HG03103 (cell line): ENCODE data around the gene LRMDA.
A peak's percentile ranks its signal among the peaks of the same experiment; 100 is the strongest.

Experiments
- ATAC-seq: cut with Tn5 transposase; IDR thresholded peaks from one replicate; pipeline ENCODE4 v1.9.1; 2021; ENCODE audit warnings: low read depth; ENCODE audit not compliant: unreplicated experiment

The LRMDA gene

DNA sequence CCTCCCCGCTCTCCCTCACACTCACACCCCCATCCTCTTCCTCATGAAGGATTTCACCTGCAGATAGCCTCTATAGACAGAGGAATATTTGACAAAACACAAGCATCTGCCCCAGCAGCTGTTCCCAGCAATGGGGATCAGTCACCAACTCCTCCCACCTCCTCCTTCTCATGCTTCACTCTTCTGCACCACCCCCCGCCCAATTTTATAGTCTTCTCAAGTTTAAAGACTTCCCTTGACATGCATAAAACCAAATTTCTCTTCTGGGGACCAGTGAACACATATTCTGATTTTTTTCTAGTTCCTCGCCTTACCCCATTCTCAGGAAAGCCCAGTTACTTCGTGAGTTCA is 654.4 kb downstream of the LRMDA start:
- ATAC-seq, result no peak

DNA sequence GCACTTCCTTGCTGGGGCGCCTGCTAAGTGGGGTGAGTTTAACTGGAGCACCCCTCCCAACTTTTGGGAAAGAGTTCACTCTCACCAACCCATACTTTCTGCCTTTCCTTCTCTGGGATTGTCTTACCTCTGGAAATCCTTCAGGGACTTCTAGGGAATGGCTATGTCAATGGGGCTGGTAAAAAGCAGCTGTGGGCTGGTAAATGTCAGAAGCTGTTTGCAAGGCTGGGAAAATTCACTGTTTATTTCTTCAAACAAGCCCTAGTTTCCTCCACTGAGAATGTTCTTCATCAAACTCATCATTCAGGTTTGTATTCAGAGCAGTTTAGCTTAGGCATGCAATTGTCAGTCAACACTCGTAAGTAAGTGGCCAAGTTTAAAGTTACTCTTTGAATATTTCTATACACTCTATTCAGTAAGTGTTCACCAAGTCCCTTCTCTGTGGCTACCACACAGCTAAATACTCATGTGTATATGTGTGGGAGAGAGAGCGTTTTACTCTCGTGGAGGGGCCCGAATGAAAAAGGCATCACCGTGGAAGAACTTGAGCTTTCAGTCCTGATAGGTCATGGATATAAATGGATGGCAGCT is 654.8 kb downstream of the LRMDA start:
- ATAC-seq, result no peak

DNA sequence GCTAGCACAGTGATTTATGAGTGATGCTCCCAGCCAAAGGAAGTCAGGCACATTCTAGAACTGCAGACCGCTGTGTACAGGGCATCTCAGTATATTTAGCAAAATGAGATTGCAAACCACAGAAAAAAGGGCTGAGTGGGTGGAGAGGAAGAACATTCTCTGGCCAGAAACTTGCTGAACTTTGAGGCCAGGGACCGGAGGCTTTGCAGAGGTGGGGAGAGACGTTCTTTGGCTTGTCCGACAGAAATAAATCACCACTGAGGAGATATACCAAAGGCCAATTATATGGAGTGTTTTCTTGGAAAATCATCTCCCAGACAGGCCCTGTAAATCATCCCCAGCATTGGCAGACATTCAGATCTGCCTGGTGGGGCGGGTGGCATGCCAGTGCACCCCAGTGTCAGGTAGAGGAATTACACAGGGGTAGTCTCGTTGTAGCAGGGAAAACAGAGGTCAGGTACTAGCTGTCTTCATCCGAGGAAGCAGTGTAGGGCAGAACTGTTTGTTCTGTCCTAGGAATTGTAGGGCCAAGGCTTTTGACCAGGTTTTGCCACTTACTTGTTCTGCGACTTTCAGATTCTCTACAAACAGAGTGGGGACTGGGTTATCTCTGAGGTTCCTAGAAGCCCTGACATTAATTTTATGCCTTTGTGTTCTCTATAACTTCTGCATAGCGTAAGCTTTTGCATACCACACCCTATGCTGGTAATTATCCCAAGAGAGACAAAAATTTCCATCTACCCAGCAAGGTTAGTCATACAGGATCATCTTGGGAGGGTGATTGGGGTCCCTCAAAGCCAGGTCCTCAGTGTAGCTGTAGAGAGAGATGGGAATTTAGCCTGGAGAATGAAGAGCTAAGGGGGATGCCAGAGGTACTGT is 655.6 kb downstream of the LRMDA start:
- peak; percentile 52 for ATAC-seq

DNA sequence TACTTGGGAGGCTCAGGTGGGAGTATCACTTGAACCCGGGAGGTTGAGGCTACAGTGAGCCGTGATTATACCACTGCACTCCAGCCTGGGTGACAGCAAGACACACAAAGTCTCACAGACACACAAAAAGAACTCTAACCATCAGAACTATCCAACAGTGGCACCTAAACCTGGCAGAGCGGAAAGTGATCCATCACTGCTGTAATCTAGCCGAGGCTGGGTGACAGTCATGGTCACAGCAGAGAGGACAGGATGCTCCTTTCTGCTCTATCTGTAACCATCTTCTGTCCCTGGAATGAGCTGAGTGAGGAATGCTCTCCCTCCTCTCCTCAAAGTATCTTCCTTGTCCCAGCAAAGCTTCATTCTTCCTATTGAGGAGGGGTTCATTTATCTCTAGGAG is 656.6 kb downstream of the LRMDA start:
- no peak for ATAC-seq

DNA sequence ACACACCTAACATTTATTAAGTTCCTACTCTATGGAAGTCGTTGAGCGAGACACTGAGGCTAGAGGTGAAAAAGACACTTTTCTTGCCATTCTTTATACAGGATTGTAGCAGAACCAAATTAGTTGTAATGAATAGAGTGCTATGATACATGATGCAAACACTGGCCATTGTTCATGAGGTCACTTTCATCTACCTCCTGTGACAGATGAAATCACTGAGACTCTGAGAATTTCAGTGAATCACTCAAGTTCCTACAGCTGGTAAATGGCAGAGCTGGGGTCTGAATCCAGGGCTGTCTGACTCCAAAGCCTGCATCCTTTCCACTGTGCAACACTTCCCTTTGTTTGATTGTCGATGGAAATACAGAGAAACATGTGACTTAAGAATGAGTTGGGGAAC is 657.6 kb downstream of the LRMDA start:
- no peak for ATAC-seq

DNA sequence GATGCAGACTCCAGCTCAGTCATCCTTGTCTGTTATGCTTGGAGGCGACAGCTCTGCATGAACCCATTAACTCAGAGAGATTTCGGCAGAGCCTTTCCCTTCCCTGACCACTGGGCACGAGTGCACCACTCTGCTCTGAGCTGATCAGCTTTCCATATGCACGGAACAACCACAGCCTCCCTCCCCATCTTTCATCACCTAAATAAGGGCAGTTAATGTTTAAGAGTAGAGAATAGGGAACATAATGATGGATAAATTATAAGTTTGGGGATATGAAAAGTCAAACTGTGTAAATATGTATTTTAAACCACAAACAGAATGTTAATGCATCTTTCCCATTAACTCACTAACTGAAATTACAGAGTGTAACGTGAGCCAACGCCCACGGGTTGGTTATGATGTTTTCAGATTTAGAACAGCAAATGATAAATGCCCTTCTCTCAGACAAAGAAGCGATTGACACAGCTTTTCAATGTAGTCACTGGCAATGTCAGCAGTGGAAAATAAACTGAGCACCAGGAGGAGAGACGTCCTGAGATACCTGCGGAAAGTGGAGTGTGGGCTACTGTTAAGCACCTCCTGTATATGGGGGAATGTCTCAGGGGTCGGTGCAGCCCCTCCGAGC is 658.2 kb downstream of the LRMDA start:
- ATAC-seq, result no peak

DNA sequence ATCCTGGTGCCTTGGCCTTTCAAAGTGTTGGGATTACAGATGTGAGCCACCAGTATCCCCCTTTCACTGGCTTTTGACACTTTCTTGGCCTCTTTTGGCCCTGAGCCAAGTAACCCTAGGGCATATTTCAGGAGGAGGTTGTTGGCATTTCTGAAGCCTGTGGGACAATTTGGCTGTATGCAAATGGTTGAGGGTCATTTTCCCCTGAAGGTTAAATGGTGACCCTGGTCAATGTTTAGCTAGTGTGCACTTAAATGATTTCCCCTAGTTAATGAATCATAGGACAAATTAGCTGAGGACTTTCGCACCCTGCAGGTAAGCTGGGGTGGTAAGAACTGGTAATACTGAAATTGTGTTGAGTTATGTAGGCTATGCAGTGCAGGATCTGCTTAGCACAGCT is 660.5 kb downstream of the LRMDA start:
- no peak for ATAC-seq

DNA sequence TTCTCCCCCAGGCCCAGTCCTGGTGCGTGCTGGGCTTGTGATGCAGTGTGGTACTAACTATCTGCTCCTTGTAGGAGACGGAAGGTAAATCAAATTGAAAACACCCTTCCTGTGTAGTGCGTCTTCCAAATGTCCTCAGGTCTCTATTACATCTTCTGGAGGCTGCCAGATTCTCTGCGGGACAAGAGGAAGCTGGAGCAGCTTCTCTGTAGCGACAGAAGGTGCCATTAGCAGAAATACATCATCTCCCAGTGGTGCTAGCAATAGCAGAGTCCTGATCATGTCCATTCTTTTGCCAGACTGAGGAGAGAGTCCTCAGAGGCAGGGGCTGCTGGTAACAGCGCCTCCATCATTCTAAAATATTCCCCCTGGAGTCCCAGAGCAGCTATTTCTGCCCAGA is 675.2 kb downstream of the LRMDA start:
- ATAC-seq, result no peak

DNA sequence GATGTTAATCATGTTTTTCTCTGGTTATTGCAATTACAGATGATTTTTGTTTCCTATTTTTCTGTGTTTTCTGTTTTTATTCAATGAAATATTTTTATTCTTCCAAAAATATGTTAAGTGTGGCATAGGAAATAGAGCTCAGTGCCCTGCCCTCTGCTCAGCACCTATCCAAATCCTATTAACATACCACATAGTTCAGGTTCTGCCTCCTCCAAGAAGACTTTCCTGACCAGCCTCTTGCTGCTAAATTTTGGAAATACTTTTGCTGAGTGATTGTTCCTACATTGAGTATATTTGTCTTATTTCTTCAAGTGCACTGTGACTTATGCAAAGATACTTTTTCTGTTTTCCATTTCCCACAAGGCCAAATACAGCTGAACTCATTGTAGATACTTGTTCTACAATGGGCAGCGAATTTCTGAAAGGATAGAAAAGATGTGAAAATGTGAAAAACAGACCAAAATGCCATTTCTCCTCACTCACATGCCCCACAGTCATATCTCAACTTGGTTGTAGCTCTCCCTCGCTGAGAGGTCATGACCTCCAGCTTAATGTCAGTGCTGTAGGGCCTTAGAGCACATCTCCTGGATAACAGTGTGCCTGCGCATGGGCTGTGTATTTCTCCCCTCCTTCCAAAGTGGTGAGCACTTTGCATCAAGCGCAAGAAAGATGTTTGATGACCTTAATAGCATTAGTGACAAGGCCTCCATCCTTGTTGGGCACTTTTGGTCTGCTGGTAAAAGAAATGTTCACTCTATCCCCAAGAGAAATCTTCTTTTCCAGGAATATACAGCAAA is 677.3 kb downstream of the LRMDA start:
- ATAC-seq, result no peak

DNA sequence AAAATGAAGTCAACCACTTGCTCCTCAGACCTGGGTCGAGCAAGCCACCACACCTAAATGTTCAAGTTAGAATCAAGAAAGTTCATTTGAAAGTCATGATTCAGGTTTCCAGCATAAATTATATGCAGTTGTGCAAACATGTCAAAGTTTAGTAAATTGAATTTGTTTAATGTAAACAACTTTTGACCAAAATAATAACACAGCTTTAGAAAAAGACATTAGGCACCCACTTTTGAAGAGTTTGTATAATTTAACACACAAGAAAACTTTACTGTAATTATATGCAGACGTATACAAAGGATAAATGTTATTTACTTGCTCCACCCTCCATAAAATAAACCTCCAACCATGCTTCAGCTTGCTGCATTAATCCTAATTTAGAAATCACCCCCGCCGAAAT is 680.0 kb downstream of the LRMDA start:
- ATAC-seq, result no peak

DNA sequence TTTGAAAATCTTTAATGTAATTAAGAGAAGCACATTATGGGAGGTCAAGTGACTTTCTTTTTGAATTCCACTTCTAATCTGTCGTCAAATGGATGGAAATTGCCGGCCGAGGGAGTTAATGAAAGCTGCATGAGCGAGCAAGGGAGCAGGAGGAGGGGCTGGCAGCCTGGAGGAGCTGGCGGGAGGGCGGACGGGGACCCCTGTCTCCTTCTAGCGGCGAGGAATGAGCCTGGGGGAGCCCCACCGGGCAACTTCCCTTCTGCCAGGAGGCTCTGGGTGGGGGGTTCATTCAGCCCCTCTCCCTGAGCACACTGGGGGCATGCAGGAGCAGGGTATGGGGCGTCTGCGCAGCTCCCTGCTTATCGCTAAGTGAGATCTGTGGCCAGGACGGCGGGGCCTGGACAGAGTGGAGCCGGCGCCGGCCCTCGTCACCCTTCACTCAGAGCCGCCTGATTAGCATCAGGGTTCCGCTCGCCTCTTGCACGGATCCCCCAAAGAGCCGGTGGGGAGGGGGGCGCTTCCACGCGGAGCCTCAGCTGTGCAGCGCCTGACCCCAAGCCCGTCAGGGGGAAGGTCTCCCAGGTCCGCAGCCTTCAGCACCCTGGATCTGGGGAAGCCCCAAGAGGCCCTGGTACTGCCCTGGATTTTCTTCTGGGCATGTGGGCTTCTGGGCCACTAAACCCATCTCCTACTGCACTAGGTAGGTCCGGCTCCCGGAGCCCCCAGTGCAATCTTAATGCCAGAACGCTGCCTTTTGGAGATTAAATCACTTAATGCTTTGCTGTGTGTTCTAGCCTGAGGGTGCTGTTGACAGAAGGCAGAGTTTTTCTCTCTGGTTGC is 680.8 kb downstream of the LRMDA start:
- no peak for ATAC-seq

DNA sequence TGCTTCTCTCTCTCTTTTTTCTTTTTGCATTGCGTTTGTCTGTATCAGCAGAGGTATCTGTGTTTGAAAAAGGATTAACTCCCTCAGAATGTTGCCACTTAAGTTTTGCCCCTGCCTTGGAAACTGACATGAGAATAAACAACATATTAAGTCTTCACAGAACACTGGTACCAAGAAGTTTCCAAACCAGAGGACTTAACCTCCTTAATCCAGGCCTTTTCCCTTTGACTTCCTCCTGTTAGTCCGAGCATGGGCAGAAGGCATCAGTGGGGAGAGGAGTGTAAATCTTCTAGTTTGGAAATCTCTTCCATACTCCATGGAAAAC is 681.4 kb downstream of the LRMDA start:
- ATAC-seq, result no peak

DNA sequence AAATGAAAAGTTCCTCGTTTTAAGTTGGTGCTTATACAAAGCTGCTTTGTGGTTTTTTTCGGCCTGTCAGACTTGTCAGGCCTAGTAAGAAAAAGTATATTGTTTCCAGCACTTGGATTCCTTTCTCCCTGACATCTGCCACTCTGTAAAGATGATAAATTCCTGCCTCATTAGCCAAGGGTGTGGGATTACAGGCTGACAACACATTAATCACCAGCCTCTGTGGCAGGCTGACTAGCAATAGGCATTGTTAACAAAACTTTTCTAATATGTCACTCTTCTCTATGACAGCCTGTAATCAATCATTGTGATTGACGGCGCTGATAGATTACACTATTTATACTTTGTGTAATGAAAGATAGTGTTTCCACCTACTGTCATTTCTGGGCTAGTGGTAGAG is 682.5 kb downstream of the LRMDA start:
- ATAC-seq, result no peak

DNA sequence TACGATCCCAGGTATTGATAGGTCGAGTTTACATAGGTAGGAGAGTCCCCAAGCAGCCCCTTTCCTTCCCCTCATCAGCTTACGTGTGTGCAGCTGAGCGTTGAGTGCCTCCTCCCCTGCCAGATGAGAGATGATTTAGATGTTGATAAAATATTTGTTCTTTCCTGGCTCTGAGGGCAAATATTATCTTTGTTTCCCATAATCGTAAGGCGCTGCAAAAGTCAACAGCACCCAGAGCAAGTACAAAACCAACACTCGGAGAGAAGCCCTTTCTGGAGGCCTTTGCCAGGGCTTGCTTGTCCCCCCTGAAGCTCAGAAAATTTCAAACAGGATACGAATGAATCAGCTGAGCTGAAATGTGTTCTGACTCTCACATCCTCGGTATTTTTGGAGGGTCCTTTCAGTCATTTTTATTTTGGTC is 683.2 kb downstream of the LRMDA start:
- ATAC-seq, result no peak

DNA sequence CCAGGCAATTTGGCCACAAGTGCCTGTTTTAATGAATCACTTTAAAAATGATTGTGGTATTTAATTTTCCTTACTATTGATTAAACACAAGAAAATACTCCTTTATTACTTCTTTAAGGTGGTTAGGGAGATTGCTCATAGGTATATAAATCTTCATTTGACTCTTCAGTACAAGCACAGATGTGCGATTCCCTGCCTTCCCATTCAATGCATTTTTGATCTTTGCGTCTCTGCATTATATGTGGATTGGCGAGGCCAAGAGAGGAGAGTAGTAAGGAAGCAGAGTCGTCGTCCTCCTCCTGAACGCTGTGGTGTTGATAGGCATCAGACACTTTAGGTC is 683.7 kb downstream of the LRMDA start:
- no peak for ATAC-seq

DNA sequence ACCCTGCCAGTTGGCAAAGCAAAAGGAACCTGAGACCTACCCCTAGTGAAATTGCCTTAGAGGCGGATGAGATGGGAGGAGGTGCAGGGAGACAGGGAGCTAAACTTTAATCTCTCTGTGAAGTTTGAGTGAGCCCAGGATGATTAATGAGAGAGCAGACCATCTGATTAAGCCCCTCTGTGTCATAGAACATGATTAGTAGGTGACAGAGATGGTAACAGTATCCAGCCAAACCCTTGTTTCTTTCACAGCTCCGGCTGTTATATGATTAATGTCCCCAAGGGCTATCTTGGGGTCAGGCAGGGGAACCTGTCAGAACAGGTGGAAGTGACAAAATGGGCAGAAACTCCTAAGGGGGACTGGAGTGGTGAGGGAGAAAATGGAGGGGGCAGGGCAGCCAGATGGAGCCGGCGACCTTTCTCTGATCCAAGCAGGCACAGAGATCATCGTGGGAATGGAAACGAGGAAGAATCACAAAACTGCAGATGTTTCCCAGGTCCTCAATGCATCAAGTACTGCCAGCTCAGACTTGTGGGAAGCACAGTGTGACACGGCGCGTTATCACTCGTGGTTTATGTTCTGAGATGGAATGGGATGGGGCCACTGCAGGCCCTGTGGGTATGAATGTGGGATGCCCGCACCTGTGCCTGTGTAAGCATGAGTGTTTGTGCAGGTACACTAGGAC is 684.2 kb downstream of the LRMDA start:
- ATAC-seq, result no peak

DNA sequence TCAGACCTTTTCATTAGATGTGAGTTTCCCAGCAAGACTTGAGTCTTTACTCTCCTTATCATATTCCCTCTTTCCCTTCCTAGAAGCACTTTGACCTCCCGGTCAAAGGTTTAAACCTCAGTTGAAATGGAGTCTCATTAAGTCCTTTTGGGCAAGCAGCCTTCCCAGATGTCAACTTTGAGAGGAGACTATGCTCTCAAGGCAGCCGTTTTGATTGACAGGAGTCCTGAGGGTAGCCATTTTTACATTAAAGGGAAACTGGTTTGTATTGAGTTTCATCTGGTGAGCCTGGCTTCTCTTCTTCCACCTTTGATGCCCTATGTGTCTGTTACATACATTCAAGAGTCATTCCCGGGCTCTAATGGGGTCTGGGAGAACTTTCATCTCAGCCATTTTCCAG is 685.1 kb downstream of the LRMDA start:
- ATAC-seq, result no peak

DNA sequence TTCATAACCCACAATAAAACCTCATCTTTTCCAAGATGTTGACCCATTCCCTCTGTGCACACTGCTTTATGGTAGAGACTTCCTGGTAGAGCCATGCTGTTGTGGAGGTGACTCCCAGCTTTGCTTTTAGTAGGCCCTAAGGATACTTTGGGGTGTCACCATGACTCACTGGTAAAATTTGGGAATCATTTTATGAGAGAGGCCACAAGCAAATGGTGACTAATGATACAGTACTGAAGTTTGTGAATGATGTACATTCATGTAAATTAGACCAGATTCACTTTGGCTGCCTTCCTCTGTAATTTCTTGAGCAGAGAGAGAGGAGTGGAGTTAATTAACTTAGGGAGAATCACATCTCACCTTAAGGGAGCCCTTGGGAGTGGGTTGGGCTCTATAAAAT is 686.5 kb downstream of the LRMDA start:
- no peak for ATAC-seq

DNA sequence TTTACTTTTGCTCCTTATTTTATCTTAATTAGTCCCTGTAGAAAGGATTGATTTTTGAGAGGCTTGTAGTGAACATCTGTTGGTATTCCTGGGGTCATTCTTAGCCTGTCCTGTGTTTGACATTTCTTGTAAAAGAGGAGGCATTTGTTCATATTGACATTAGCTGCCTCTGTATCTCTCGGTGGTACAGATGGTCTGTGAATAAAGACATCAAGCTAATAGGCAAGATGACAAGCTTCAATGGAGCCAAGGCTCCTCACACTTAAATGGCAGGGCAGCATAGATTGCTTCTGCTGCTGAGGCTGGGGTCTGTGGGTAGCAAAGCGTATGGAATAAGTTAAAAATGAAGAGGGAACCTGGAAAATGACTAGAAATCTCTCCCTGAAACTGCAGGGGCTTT is 687.6 kb downstream of the LRMDA start:
- no peak for ATAC-seq

DNA sequence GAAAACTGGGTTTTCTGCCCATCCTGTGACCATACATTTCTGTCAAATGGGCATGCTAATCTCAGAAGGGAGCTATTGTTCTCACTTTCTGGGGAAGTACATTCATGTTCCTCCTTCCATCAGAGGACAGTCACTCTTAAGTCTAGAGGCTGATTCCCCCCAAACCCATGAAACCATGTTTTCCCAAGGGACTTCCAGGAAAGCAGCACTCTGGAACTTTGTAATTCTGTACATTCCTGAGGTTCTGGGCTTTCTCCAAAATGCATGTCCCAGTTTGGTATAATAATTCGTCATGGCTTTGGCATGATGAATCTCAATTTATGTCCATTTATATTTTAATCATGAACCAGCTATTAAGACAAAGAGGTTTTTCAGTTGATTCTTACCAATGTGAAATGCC is 688.1 kb downstream of the LRMDA start:
- no peak for ATAC-seq
